ENCODE results near the gene RAD51B. TPM values are rescaled to one million over a fixed set of nuclear protein-coding genes. Genes with fewer than 3 reads are reported as not detected.

RAD51B gene
- total and polyA plus RNA-seq, 7 donors, result 2.4 to 24.4 (median 7.1) TPM

DNA sequence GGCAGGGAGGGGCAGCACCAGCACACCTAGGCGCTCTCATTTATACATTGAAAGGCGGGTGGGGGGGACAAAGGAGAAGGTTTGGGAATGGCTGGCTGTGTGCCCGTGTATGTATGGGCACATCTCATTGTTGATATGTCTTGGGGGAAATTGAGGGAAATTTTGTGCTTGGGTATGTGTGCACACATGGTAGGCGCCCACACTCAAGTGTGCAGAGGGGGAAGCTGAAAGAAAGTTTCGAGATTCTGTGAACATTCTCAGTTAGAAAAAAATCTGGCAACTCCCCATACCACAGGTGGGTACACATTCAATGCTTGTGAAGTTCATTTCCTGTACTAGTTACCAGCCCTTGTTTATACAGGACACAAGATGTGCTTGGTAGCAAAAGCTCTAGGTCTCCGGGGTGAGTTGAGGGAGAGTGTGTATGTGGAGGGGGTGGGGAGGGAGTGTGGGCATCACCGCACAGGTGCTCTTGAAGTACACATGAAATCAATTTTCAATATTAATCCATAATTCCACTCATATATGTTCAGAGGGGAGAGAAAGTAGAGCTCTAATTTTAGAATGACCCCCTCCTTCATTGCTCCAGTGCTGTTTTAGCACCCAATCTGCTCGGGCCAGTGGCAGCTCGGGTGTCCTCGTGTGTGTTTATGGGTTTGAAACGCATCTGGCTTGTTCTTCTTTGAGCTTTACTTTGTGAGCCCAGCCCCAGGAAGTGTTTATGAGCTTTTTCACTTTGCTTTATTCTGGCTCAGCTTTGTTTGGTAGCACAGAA is 687.3 kb downstream of the RAD51B start:
- TF ChIP-seq EP300 (IDR thresholded peaks at IDR 0.05), result no peak
- TF ChIP-seq POLR2AphosphoS5 (IDR thresholded peaks at IDR 0.05), result no peak
- TF ChIP-seq POLR2A (IDR thresholded peaks at IDR 0.05), result no peak
- TF ChIP-seq, protein P1, sequence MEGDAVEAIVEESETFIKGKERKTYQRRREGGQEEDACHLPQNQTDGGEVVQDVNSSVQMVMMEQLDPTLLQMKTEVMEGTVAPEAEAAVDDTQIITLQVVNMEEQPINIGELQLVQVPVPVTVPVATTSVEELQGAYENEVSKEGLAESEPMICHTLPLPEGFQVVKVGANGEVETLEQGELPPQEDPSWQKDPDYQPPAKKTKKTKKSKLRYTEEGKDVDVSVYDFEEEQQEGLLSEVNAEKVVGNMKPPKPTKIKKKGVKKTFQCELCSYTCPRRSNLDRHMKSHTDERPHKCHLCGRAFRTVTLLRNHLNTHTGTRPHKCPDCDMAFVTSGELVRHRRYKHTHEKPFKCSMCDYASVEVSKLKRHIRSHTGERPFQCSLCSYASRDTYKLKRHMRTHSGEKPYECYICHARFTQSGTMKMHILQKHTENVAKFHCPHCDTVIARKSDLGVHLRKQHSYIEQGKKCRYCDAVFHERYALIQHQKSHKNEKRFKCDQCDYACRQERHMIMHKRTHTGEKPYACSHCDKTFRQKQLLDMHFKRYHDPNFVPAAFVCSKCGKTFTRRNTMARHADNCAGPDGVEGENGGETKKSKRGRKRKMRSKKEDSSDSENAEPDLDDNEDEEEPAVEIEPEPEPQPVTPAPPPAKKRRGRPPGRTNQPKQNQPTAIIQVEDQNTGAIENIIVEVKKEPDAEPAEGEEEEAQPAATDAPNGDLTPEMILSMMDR (IDR thresholded peaks at IDR 0.05), result no peak
- H3K9me3 ChIP-seq, result no peaks in the 10 kb centered on the region
- peaks cover 0 to 52% (median 48%) of the 10 kb centered on the region in 4 donors for H3K4me1 ChIP-seq
- no peaks in the 10 kb centered on the region for H3K36me3 ChIP-seq
- H3K27me3 ChIP-seq, result no peaks in the 10 kb centered on the region
- no peak overlapping the region for H3K4me3 ChIP-seq
- peak overlapping the region; percentile 12 to 66 (median 51) for H3K27ac ChIP-seq
- 36 to 37% methylated on average over 11 of the region's 11 CpGs for WGBS, 2 donors
- DNase-seq, result no peak
- intact Hi-C loops (cut with DNase I), result no loop called here

DNA sequence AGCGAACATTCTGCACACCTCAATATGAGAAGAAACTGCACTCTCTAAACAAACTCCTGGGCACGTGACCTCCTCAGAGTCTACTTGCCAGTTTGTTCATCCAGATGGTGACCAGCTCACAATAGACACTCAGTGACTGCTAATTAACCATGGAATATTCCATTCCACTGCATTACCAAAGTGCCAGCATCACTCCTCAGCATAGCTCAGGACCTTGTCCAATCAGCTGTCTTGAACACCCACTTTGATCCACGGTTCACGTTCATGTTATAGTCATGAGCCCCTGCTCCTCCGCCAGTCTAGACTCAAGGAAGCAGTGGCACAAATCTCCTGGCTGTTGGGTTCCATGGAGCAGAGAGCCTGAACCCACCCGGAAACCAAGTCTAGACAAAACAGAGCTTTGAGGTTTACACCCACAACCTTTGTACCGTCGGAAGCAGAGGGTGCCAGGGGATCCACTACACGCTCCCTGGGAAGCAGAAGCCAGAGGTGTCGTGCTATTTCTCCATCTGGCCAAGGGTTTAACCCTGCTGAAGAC is 688.0 kb downstream of the RAD51B start:
- H3K9me3 ChIP-seq, result no peaks in the 10 kb centered on the region
- H3K27ac ChIP-seq, result peak overlapping the region in 3 of 4 donors; percentile 12 to 66 (median 58)
- intact Hi-C loops (cut with DNase I), result no loop called here
- H3K4me3 ChIP-seq, result no peak overlapping the region
- TF ChIP-seq POLR2A (IDR thresholded peaks at IDR 0.05), result no peak
- TF ChIP-seq, protein P1 (IDR thresholded peaks at IDR 0.05), result no peak
- no peak for TF ChIP-seq EP300 (IDR thresholded peaks at IDR 0.05)
- TF ChIP-seq POLR2AphosphoS5 (IDR thresholded peaks at IDR 0.05), result no peak
- peaks cover 0 to 60% (median 56%) of the 10 kb centered on the region in 4 donors for H3K4me1 ChIP-seq
- WGBS, 2 donors, result 48 to 71% methylated on average over 10 of the region's 10 CpGs
- no peaks in the 10 kb centered on the region for H3K36me3 ChIP-seq
- no peak for DNase-seq
- no peaks in the 10 kb centered on the region for H3K27me3 ChIP-seq

DNA sequence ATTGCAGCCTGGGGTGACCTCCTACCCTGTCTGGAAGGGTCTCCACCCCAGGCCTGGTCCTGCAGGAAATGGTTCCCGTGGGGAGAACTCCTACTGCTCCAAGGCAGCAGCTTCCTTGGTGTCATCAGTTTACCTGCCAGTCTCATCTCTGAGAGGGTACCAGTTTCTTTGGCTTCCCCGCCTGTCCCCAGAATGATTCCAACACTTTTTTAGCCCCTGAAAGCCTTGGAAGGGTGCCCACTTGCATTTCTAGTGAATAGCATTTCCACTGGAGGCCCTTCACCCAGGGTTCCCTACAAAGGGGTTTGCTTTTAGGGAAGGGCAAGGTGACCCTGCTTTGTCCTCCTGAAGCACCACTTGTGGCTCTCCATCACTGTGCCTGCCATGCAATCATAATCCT is 689.0 kb downstream of the RAD51B start:
- no peaks in the 10 kb centered on the region for H3K36me3 ChIP-seq
- no peaks in the 10 kb centered on the region for H3K9me3 ChIP-seq
- peak overlapping the region in 2 of 4 donors; percentile 82 to 83 for H3K27ac ChIP-seq
- TF ChIP-seq, protein P1 (IDR thresholded peaks at IDR 0.05), result no peak
- TF ChIP-seq POLR2AphosphoS5 (IDR thresholded peaks at IDR 0.05) (no peak), EP300 (IDR thresholded peaks at IDR 0.05) (no peak), POLR2A (IDR thresholded peaks at IDR 0.05) (no peak)
- intact Hi-C loops (cut with DNase I), result no loop called here
- H3K4me1 ChIP-seq, result peaks cover 0 to 70% (median 65%) of the 10 kb centered on the region in 4 donors
- H3K4me3 ChIP-seq, result no peak overlapping the region
- no peaks in the 10 kb centered on the region for H3K27me3 ChIP-seq
- 95 to 99% methylated on average over 2 of the region's 2 CpGs for WGBS, 2 donors
- DNase-seq, result no peak

DNA sequence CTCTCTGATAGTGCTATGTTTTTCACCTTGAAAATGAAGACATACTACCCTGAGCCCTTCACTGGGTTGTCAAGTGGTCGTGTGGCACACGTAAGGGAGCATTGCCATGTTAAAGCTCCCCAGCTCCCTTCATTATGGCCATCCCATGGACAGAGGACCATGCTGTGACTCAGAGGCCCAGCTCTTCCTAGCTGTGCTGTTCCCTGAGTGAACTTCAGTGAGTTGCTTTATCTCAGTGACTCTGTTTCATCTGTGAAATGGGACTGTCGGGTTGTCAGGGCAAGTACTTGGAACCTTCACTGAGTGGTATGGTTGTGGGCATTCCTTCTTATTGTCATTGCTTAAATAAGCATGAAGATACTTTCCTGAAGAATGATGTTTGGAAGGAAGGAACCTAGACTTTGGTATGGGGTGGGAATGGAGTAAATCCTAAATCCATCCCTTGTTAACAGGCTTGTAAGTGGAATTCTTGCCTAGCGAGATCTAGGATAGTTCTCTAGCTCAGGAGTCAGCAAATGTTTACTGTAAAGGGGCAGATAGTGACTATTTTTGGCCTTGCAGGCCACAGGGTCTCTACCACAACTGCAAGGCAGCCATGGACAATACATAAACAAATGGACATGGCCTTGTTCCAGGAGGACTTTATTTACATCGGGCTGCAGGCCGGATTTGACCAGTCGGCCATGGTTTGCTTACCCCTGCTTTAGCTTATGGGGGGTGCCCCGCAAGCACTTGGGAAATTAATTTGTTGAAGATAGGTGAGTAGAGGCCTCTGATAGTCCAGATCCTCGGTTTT is 689.8 kb downstream of the RAD51B start:
- 84 to 85% methylated on average over 9 of the region's 9 CpGs for WGBS, 2 donors
- H3K4me1 ChIP-seq, result peaks cover 0 to 76% (median 67%) of the 10 kb centered on the region in 4 donors
- TF ChIP-seq, protein P1 (IDR thresholded peaks at IDR 0.05), result no peak
- no peak for TF ChIP-seq EP300 (IDR thresholded peaks at IDR 0.05)
- TF ChIP-seq POLR2AphosphoS5 (IDR thresholded peaks at IDR 0.05), result no peak
- no peak for TF ChIP-seq POLR2A (IDR thresholded peaks at IDR 0.05)
- H3K9me3 ChIP-seq, result no peaks in the 10 kb centered on the region
- intact Hi-C loops (cut with DNase I), result no loop called here
- no peaks in the 10 kb centered on the region for H3K27me3 ChIP-seq
- no peak overlapping the region for H3K4me3 ChIP-seq
- H3K27ac ChIP-seq, result peak overlapping the region; percentile 59 to 83 (median 76)
- H3K36me3 ChIP-seq, result no peaks in the 10 kb centered on the region
- DNase-seq, result no peak
